GM18907 (cell line): ENCODE measurements around the gene KRTAP5-4.
"Not testable (repeated sequence)": the region's sequence is repeated elsewhere in the genome, so short reads cannot be mapped to it uniquely, and the experiment has no call there.

ENCODE experiments used
- ATAC-seq: cut with Tn5 transposase; IDR thresholded peaks from one replicate; pipeline ENCODE4 v1.9.1; 2021; ENCODE audit warnings: mild to moderate bottlenecking, moderate library complexity; ENCODE audit not compliant: unreplicated experiment

The KRTAP5-4 gene

GRCh38 chr11:1622086-1622485 lies at the start of gene KRTAP5-4:
TSS of gene KRTAP5-4 (minus strand) at chr11:1622138. CDS start at chr11:1622093, 45 bp downstream.
- no peak for ATAC-seq

GRCh38 chr11:1671658-1672057 lies 49.7 kb upstream of the KRTAP5-4 start:
- no peak for ATAC-seq

GRCh38 chr11:1670905-1671371 lies 49.0 kb upstream of the KRTAP5-4 start:
- no peak for ATAC-seq

GRCh38 chr11:1670457-1670856 lies 48.5 kb upstream of the KRTAP5-4 start:
- not testable (repeated sequence) for ATAC-seq

GRCh38 chr11:1669546-1670218 lies 47.7 kb upstream of the KRTAP5-4 start:
- ATAC-seq = no peak

- ATAC-seq = no peak
Observed at GRCh38 chr11:1668911-1669473, 47.1 kb upstream of the KRTAP5-4 start.

- ATAC-seq = no peak
Observed at GRCh38 chr11:1667906-1668305, 46.0 kb upstream of the KRTAP5-4 start.

- no peak for ATAC-seq
Observed at GRCh38 chr11:1667121-1667850, 45.3 kb upstream of the KRTAP5-4 start.

- ATAC-seq = no peak
Observed at GRCh38 chr11:1665313-1665712, 43.4 kb upstream of the KRTAP5-4 start.

GRCh38 chr11:1662699-1663283 lies 40.9 kb upstream of the KRTAP5-4 start:
- ATAC-seq = not testable (repeated sequence)

- ATAC-seq = not testable (repeated sequence)
Observed at GRCh38 chr11:1661454-1662269, 39.7 kb upstream of the KRTAP5-4 start.

GRCh38 chr11:1660111-1660867 lies 38.4 kb upstream of the KRTAP5-4 start:
- ATAC-seq = no peak

- ATAC-seq = no peak
Observed at GRCh38 chr11:1659506-1659905, 37.6 kb upstream of the KRTAP5-4 start.

- no peak for ATAC-seq
Observed at GRCh38 chr11:1656670-1657069, 34.7 kb upstream of the KRTAP5-4 start.

GRCh38 chr11:1656061-1656441 lies 34.1 kb upstream of the KRTAP5-4 start:
- ATAC-seq = no peak

- no peak for ATAC-seq
Observed at GRCh38 chr11:1655168-1656060, 33.5 kb upstream of the KRTAP5-4 start.

GRCh38 chr11:1654388-1655167 lies 32.6 kb upstream of the KRTAP5-4 start:
- ATAC-seq = no peak
